Measurements from ENCODE around the gene SSH2. TPM values are rescaled to one million over a fixed set of nuclear protein-coding genes. Genes with fewer than 3 reads are reported as not detected.
"Not testable (repeated sequence)": the region's sequence is repeated elsewhere in the genome, so short reads cannot be mapped to it uniquely, and the experiment has no call there.

Gene SSH2
- polyA plus RNA-seq, 1 experiment = 24.1 TPM

- H3K27me3 ChIP-seq (ENCODE audit: control insufficient read depth, insufficient read depth, low read length) = no peaks in the 10 kb centered on the region
- POLR2A ChIA-PET = no interaction called here
- no peaks in the 10 kb centered on the region for H3K9me3 ChIP-seq (ENCODE audit: control insufficient read depth, insufficient read depth, low read length)
- no peak overlapping the region for H3K4me3 ChIP-seq (ENCODE audit: low read depth, low read length)
- H3K27ac ChIP-seq (ENCODE audit: low read depth, low read length) = no peak overlapping the region
- CTCF ChIA-PET = interaction anchor here (0.9 to 1.6 kb wide), 9 partner anchors 8 to 225 kb away, joined by 3 to 25 read pairs (median 3); partner anchors contain the start of gene SSH2
- peak; percentile 22; the same call in 1 of the 2 replicates for TF ChIP-seq CTCF (IDR thresholded peaks at IDR 0.05; ENCODE audit: low read depth, low read length)
- DNase-seq (ENCODE audit: low read depth, low spot score) = no peak
Measured at GRCh38 chr17:29867643-29868181, 62.3 kb downstream of the SSH2 start.

- ChIA-PET CTCF (interaction anchor here (0.9 to 1.6 kb wide), 7 partner anchors 18 to 226 kb away, joined by 3 to 25 read pairs (median 3); partner anchors contain the start of gene SSH2), POLR2A (no interaction called here)
- Histone ChIP-seq H3K9me3 (ENCODE audit: control insufficient read depth, insufficient read depth, low read length) (no peaks in the 10 kb centered on the region), H3K27me3 (ENCODE audit: control insufficient read depth, insufficient read depth, low read length) (no peaks in the 10 kb centered on the region), H3K27ac (ENCODE audit: low read depth, low read length) (no peak overlapping the region), H3K4me3 (ENCODE audit: low read depth, low read length) (no peak overlapping the region)
- TF ChIP-seq CTCF (IDR thresholded peaks at IDR 0.05; ENCODE audit: low read depth, low read length) = no peak
- no peak for DNase-seq (ENCODE audit: low read depth, low spot score)
Measured at GRCh38 chr17:29866746-29867404, 63.2 kb downstream of the SSH2 start.

GRCh38 chr17:29864615-29865014 lies 65.4 kb downstream of the SSH2 start:
- Histone ChIP-seq H3K9me3 (ENCODE audit: control insufficient read depth, insufficient read depth, low read length) (no peaks in the 10 kb centered on the region), H3K4me3 (ENCODE audit: low read depth, low read length) (no peak overlapping the region), H3K27ac (ENCODE audit: low read depth, low read length) (no peak overlapping the region), H3K27me3 (ENCODE audit: control insufficient read depth, insufficient read depth, low read length) (no peaks in the 10 kb centered on the region)
- TF ChIP-seq CTCF (IDR thresholded peaks at IDR 0.05; ENCODE audit: low read depth, low read length) = no peak
- CTCF ChIA-PET = no interaction called here
- DNase-seq (ENCODE audit: low read depth, low spot score) = no peak
- POLR2A ChIA-PET = no interaction called here

GRCh38 chr17:29864123-29864522 lies 65.9 kb downstream of the SSH2 start:
- H3K4me3 ChIP-seq (ENCODE audit: low read depth, low read length); H3K9me3 ChIP-seq (ENCODE audit: control insufficient read depth, insufficient read depth, low read length); CTCF ChIA-PET; DNase-seq (ENCODE audit: low read depth, low spot score); H3K27ac ChIP-seq (ENCODE audit: low read depth, low read length); POLR2A ChIA-PET; H3K27me3 ChIP-seq (ENCODE audit: control insufficient read depth, insufficient read depth, low read length): not testable (repeated sequence)

GRCh38 chr17:29862951-29863350 lies 67.1 kb downstream of the SSH2 start:
- CTCF ChIA-PET = interaction anchor here (0.9 kb wide), 1 partner anchor 69 kb away, joined by 7 read pairs; no protein-coding TSS in a partner anchor

More at GRCh38 chr17:29862951-29863350, 67.1 kb downstream of the SSH2 start:
- DNase-seq (ENCODE audit: low read depth, low spot score) = no peak
- no peaks in the 10 kb centered on the region for H3K27me3 ChIP-seq (ENCODE audit: control insufficient read depth, insufficient read depth, low read length)
- TF ChIP-seq CTCF (IDR thresholded peaks at IDR 0.05; ENCODE audit: low read depth, low read length) = no peak
- H3K27ac ChIP-seq (ENCODE audit: low read depth, low read length) = no peak overlapping the region
- no peak overlapping the region for H3K4me3 ChIP-seq (ENCODE audit: low read depth, low read length)
- no peaks in the 10 kb centered on the region for H3K9me3 ChIP-seq (ENCODE audit: control insufficient read depth, insufficient read depth, low read length)
- POLR2A ChIA-PET = no interaction called here

Measured in AG04450 (cell line).